K562 (cell line): ENCODE results near the gene LAGE3. TPM values are rescaled to one million over a fixed set of nuclear protein-coding genes. Genes with fewer than 3 reads are reported as not detected.

Experiments used
- ATAC-seq: fragments of 200-7000 bp; cut with Tn5 transposase; 3 replicates; pipeline ENCODE4 v1.9.1; 2020; ENCODE audit warnings: moderate library complexity
- BruUV-seq: library from RNA; stranded (reverse); fragments of 400-500 nt; replicated peaks from 2 replicates; lab custom pipeline; 2021; lab: Mats Ljungman, UMichigan
- CTCF ChIA-PET: fragments of 300-600 bp; formaldehyde crosslinking; extraction: SDS; loops from one replicate; lab custom pipeline; 2021; ENCODE audit warnings: low intra/inter-chr PET ratio; lab: Yijun Ruan, JAX
- POLR2A ChIA-PET: fragments of 300-600, 350-650 bp; sonication (Branson Sonifier 250); formaldehyde crosslinking; extraction: SDS; loops from one replicate; lab custom pipeline; 2021; ENCODE audit warnings: antibody characterized with exemption, inconsistent platforms; lab: Yijun Ruan, JAX
- DNase-seq, 4 experiments: peaks; one replicate each; pipeline versions ENCODE4 v3.0.0 to v3.0.0-alpha.2; 2011 to 2018; ENCODE audit warnings: low spot score in 3 of 4, mixed read lengths in 3 of 4; ENCODE audit errors: extremely low read depth in 1 of 4
- FAIRE-seq: peaks from 2 replicates; lab custom pipeline; 2011; peaks lifted over from hg19 to GRCh38; lab: Jason Lieb, UNC
- H2AFZ ChIP-seq: 2 replicates; pipeline ENCODE4 v1.6.0; 2011; ENCODE audit warnings: low read depth, low read length, control low read depth, inconsistent platforms
- H3K27ac ChIP-seq: fragments of 200-600 bp; 3 replicates; pipeline ENCODE4 v1.8.0; 2011; ENCODE audit warnings: low read depth, mild to moderate bottlenecking, control low read depth, inconsistent platforms, low read length, moderate library complexity, mixed read lengths; ENCODE audit errors: extremely low read depth
- H3K27me3 ChIP-seq, 2 experiments: fragments of 300-600 bp in 1 of 2; 2 replicates in 1 of 2; 3 replicates in 1 of 2; pipeline versions ENCODE4 v1.6.0 to v1.8.0; 2011; ENCODE audit warnings: inconsistent platforms in 2 of 2, low read length in 2 of 2, mild to moderate bottlenecking in 1 of 2, mixed read lengths in 1 of 2, moderate library complexity in 1 of 2; ENCODE audit not compliant: control insufficient read depth in 2 of 2, insufficient read depth in 2 of 2
- H3K36me3 ChIP-seq: fragments of 300-600 bp; 3 replicates; pipeline ENCODE4 v1.8.0; 2011; ENCODE audit warnings: mild to moderate bottlenecking, low read length, inconsistent platforms; ENCODE audit not compliant: control insufficient read depth, insufficient read depth
- H3K4me1 ChIP-seq, 2 experiments: fragments of 200-600 bp in 1 of 2; replicated peaks in 1 of 2; 2 replicates in 1 of 2; 3 replicates in 1 of 2; pipeline versions ENCODE4 v1.5.1 to v1.8.0; 2011; ENCODE audit warnings: inconsistent platforms in 2 of 2, low read length in 2 of 2, mild to moderate bottlenecking in 1 of 2, mixed read lengths in 1 of 2, moderate library complexity in 1 of 2; ENCODE audit not compliant: control insufficient read depth in 2 of 2, insufficient read depth in 2 of 2
- H3K4me2 ChIP-seq: 2 replicates; pipeline ENCODE4 v1.6.1; 2011; ENCODE audit warnings: low read length, control low read depth, inconsistent platforms, mixed read lengths; ENCODE audit not compliant: insufficient read depth
- H3K4me3 ChIP-seq: fragments of 200-600 bp; sonication (generic), shearing (Covaris generic); 2 replicates; pipeline ENCODE4 v1.5.1; 2016; ENCODE audit warnings: control low read depth, inconsistent platforms
- H3K79me2 ChIP-seq: fragments of 200-600 bp; 3 replicates; pipeline ENCODE4 v1.8.0; 2011; ENCODE audit warnings: low read length, inconsistent platforms; ENCODE audit not compliant: control insufficient read depth, insufficient read depth
- H3K9ac ChIP-seq, 2 experiments: 2 replicates each; pipeline versions ENCODE4 v1.6.0 to v1.6.1; 2011; ENCODE audit warnings: low read depth in 2 of 2, low read length in 2 of 2, control low read depth in 1 of 2, inconsistent platforms in 1 of 2, mild to moderate bottlenecking in 1 of 2, mixed read lengths in 1 of 2; ENCODE audit not compliant: insufficient read depth in 1 of 2
- H3K9me1 ChIP-seq: one replicate; pipeline ENCODE4 v1.6.0; 2011; ENCODE audit warnings: inconsistent platforms, mild to moderate bottlenecking, low read length, moderate library complexity; ENCODE audit not compliant: control insufficient read depth, insufficient read depth
- H3K9me3 ChIP-seq: replicated peaks from 2 replicates; pipeline ENCODE4 v1.5.1; 2011; ENCODE audit warnings: low read depth, low read length, inconsistent platforms; ENCODE audit not compliant: control insufficient read depth, insufficient read depth
- H4K20me1 ChIP-seq: replicated peaks from 2 replicates; pipeline ENCODE4 v1.6.1; 2011; ENCODE audit warnings: low read length, inconsistent platforms, mixed read lengths; ENCODE audit not compliant: control insufficient read depth, insufficient read depth
- CBX2 ChIP-seq: fragments of 200-600 bp; sonication (generic); IDR thresholded peaks from one replicate; pipeline ENCODE4 v1.6.1; 2012; ENCODE audit warnings: mild to moderate bottlenecking, low read length, inconsistent platforms; ENCODE audit not compliant: insufficient read depth, poor library complexity, severe bottlenecking
- ILF3 ChIP-seq: fragments of 450-650 bp; IDR thresholded peaks from 2 replicates; pipeline ENCODE4 v1.6.1; 2018; ENCODE audit warnings: antibody characterized with exemption, mild to moderate bottlenecking, moderate library complexity, borderline replicate concordance
- ILK ChIP-seq: fragments of 450-650 bp; IDR thresholded peaks from 2 replicates; pipeline ENCODE4 v1.6.1; 2016; ENCODE audit warnings: missing genetic modification characterization, low read depth, mild to moderate bottlenecking, missing compliant biosample characterization, moderate library complexity, borderline replicate concordance
- L3MBTL2 ChIP-seq: fragments of 450-650 bp; IDR thresholded peaks from 2 replicates; pipeline ENCODE4 v1.6.1; 2016; ENCODE audit warnings: mild to moderate bottlenecking, moderate library complexity
- PTRF ChIP-seq: fragments of 450-650 bp; IDR thresholded peaks from 2 replicates; pipeline ENCODE4 v1.6.1; 2016; ENCODE audit warnings: mild to moderate bottlenecking, missing genetic modification characterization, missing compliant biosample characterization
- SMARCA5 ChIP-seq: fragments of 450-650 bp; IDR thresholded peaks from 2 replicates; pipeline ENCODE4 v1.6.1; 2016
- SNRNP70 ChIP-seq: fragments of 200-400 bp; formaldehyde crosslinking; optimal IDR thresholded peaks from 2 replicates; pipeline ENCODE3; 2017; ENCODE audit warnings: low read depth, low read length
- TAF1 ChIP-seq: IDR thresholded peaks from 2 replicates; pipeline ENCODE4 v1.6.1; 2011; ENCODE audit warnings: mild to moderate bottlenecking, low read length, moderate library complexity; ENCODE audit not compliant: insufficient read depth, control insufficient read depth, severe bottlenecking; ENCODE audit errors: extremely low read depth
- ZC3H4 ChIP-seq: sonication (generic); formaldehyde crosslinking; IDR thresholded peaks from 2 replicates; pipeline ENCODE4 v1.9.0; 2021; ENCODE audit warnings: missing genetic modification reagents, borderline replicate concordance
- ZNF134 ChIP-seq: fragments of 250-450 bp; sonication (Bioruptor Pico); conservative IDR thresholded peaks from 2 replicates; pipeline ENCODE4 v1.4.0; 2020
- ZNF41 ChIP-seq: fragments of 250-450 bp; sonication (Bioruptor Pico); conservative IDR thresholded peaks from 2 replicates; pipeline ENCODE4 v1.4.0; 2020; ENCODE audit warnings: mild to moderate bottlenecking
- WGBS: fragments of 100-300 bp; shearing (Covaris generic); methylation state at CpG from one replicate; pipeline ENCODE4 v1.1.6; 2016; ENCODE audit warnings: low coverage, mixed read lengths; ENCODE audit not compliant: insufficient coverage; ENCODE audit errors: missing lambda C conversion rate; 5-methylcytosine and 5-hydroxymethylcytosine counted together
- in situ Hi-C: fragments of 300-500 bp; cut with MboI; formaldehyde crosslinking; loops from 4 replicates; pipeline ENCODE4 v1.15.0; 2018; ENCODE audit warnings: inconsistent platforms, mixed read lengths
- intact Hi-C: fragments of 100-400 bp; cut with micrococcal nuclease; formaldehyde crosslinking; loops from 2 replicates; pipeline ENCODE4 v1.14.2; 2022
- polyA plus RNA-seq, 8 experiments: library from polyadenylated mRNA; depleted of rRNA in 4 of 8; stranded (reverse) in 5 of 8; unstranded in 3 of 8; fragments of >200 nt; fragmentation: Nextera tagmentation in 2 of 8; fragmentation: Illumina TruSeq in 1 of 8; extraction: Ambion mirVana in 2 of 8; extraction: Trizol in 1 of 8; gene quantifications; 2 replicates each; pipeline versions ENCODE4 v1.2.1 to v1.2.3, GENCODE V29; 2011 to 2014; ENCODE audit warnings: inconsistent platforms in 1 of 8, missing spikeins in 1 of 8
- total RNA-seq, 7 experiments: library from RNA; depleted of rRNA in 6 of 7; stranded (reverse); fragments of >200 nt in 6 of 7; fragmentation: Illumina TruSeq in 2 of 7; extraction: Trizol in 2 of 7; gene quantifications; 2 replicates each; pipeline versions ENCODE4 v1.2.1 to v1.2.3, GENCODE V29; 2011 to 2021; ENCODE audit warnings: low replicate concordance in 1 of 7

The LAGE3 gene
- total and polyA plus RNA-seq, 9 of the 15 experiments (the other 6 are each of a cell fraction or from before 2014, with no cell fraction given), result 28.2 to 125 (median 35.8) TPM

GRCh38 chrX:154452823-154453222 is 26.3 kb downstream of the LAGE3 start:
- DNase-seq, result no peak
- no peak overlapping the region for H3K9ac ChIP-seq
- 93% methylated on average over 6 of the region's 9 CpGs for WGBS
- TF ChIP-seq ZNF41 (CRISPR knock-in tag), result no peak
- TF ChIP-seq L3MBTL2, result no peak
- no peak for TF ChIP-seq SNRNP70
- no peak for TF ChIP-seq ZC3H4 (CRISPR knock-in tag)
- no peak for TF ChIP-seq ZNF134 (CRISPR knock-in tag)
- TF ChIP-seq ILF3, result no peak
- no peak for TF ChIP-seq ILK (tag)
- no peak for TF ChIP-seq CBX2
- TF ChIP-seq PTRF (tag), result no peak
- no peak for TF ChIP-seq TAF1
- no peak for TF ChIP-seq SMARCA5
- no peaks in the 10 kb centered on the region for H3K9me3 ChIP-seq
- intact Hi-C loops, result no loop called here
- BruUV-seq, result no TSS peak
- ATAC-seq, result no peak
- no peaks in the 10 kb centered on the region for H4K20me1 ChIP-seq
- peaks cover 34% of the 10 kb centered on the region; the same call in 2 of the 3 replicates for H3K36me3 ChIP-seq
- no peaks in the 10 kb centered on the region for H3K27me3 ChIP-seq
- H3K79me2 ChIP-seq, result no peaks in the 10 kb centered on the region
- H3K4me3 ChIP-seq, result no peak overlapping the region
- H2AFZ ChIP-seq, result no peak overlapping the region
- CTCF ChIA-PET, result interaction anchor here (0.6 kb wide), 1 partner anchor 437 kb away, joined by 3 read pairs; no protein-coding TSS in a partner anchor
- no peak for FAIRE-seq
- POLR2A ChIA-PET, result interaction anchor here (0.7 to 1.3 kb wide), 3 partner anchors 11 to 31 kb away, joined by 3 to 5 read pairs (median 4); partner anchors contain the start of gene LAGE3
- no peak overlapping the region for H3K4me2 ChIP-seq
- H3K27ac ChIP-seq, result no peak overlapping the region
- H3K9me1 ChIP-seq, result no peaks in the 10 kb centered on the region
- in situ Hi-C loops, result no loop called here
- peaks cover 0 to 16% of the 10 kb centered on the region in 2 experiments; a peak in 2 of 5 replicates for H3K4me1 ChIP-seq
